DND-41 (cell line): Measurements from ENCODE around the gene TNF.

Source experiments
- CTCF ChIP-seq: IDR thresholded peaks from 2 replicates; pipeline ENCODE4 v1.5.1; 2012; ENCODE audit warnings: borderline replicate concordance, low read length, moderate library complexity, mild to moderate bottlenecking; ENCODE audit not compliant: poor library complexity, severe bottlenecking; ENCODE audit errors: extremely low read depth
- EZH2 ChIP-seq: IDR thresholded peaks from 3 replicates; pipeline ENCODE4 v1.6.1; 2012; ENCODE audit warnings: borderline replicate concordance, low read depth, mild to moderate bottlenecking, moderate library complexity, low read length, inconsistent platforms; ENCODE audit not compliant: severe bottlenecking

GRCh38 chr6:31541059-31541657 is 34.2 kb upstream of the TNF start:
- TF ChIP-seq CTCF: no peak
- no peak for TF ChIP-seq EZH2
